ENCODE data around the gene UCMA.

DNA sequence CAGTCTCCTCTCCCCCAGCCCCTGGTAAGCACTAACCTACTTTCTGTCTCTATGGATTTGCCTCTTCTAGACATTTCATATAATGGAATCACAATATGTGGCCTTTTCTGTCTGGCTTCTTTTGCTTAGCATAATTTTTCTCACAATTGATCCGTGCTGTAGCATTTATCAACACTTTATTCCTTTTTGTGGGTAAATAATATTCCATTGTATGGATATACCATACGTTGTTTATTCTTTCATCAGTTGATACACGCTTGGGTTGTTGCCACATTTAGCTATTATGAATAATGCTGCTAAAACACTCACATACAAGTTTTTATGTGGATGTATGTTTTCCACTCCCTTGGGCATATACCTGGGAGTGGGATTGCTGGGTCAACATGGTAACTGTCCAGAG is 47.0 kb downstream of the UCMA start:
- TF ChIP-seq POLR2AphosphoS5 (IDR thresholded peaks at IDR 0.05; ENCODE audit: low read depth, low read length) (no peak), POLR2A (IDR thresholded peaks at IDR 0.05; ENCODE audit: low read depth, low read length) (no peak), TAF1 (IDR thresholded peaks at IDR 0.05; ENCODE audit: borderline replicate concordance, low read depth, low read length) (no peak)
